AG08395 (cell line): ENCODE data around the gene KCNH2.

Experiments used
- DNase-seq: peaks from one replicate; pipeline ENCODE4 v3.0.0; 2012; ENCODE audit warnings: mixed read lengths, low spot score

The KCNH2 gene

DNA sequence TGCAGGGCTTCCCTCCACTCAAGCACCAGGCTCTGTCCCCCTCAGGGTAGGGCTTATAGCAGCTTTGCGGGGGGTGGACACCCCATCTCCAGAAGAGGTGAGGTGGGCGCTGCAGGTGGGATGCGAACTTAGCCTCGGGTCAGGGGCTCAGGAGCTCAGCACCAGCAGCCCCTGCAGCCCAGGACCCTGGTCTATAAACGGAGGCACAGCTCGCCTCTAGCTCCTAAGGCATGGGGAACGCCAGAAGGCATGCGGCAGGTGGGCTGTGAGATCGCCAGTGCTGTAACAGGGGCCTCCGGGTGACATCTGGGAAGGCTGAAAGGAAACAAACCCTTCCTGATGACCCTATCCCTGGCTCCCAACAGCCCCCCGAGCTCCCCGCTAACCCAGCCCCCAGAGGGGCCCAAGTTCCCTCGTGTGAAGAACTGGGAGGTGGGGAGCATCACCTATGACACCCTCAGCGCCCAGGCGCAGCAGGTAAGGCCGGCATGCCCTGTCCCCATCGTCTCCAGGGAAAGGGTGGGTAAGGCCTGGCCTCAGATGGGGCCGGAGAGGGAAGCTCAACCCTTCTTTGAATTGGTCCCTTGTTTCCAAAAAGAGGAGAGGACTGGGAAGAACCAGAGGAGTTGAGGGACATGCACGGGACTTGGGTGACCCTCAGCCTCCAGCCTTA, 16.9 kb upstream of the KCNH2 start:
- DNase-seq, result no peak

DNA sequence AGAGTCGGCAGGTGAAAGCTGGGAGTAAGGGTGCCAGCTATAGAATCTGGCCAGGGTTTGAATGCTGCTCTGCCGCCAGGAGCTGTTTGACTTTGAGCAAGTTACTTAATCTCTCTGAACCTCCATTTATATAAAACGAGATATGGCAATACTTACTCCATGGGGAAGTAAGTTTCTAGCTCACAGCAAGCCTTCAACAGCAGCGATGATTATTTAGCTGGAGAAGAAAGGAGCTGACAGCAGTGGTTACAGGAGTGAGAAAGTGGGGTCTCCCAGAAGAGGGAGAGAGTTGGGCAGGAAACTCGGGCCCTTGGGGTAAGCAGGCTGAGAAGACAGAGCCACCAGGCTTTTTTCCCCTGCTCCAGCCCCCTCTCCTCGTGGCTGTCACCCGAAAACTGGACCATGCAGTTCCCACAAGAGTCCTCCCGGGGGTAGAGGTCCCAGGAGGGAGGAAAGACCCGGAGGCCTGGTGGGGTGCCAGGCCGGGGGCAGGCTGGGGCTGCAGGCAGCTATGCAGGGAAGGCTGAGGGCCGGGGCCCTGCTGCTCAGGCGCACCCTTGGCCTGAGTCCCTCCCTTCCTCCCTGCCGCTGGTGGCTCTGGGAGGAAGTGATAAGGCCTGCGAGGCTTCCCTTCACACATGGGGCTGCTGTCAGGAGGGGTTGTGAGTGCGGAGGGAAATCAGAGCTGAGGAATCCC, 16.2 kb upstream of the KCNH2 start:
- DNase-seq, result no peak

GRCh38 chr7:150993511-150993910, 15.4 kb upstream of the KCNH2 start:
- DNase-seq, result no peak

GRCh38 chr7:150992833-150993302, 14.7 kb upstream of the KCNH2 start:
- peak; percentile 49 for DNase-seq

DNA sequence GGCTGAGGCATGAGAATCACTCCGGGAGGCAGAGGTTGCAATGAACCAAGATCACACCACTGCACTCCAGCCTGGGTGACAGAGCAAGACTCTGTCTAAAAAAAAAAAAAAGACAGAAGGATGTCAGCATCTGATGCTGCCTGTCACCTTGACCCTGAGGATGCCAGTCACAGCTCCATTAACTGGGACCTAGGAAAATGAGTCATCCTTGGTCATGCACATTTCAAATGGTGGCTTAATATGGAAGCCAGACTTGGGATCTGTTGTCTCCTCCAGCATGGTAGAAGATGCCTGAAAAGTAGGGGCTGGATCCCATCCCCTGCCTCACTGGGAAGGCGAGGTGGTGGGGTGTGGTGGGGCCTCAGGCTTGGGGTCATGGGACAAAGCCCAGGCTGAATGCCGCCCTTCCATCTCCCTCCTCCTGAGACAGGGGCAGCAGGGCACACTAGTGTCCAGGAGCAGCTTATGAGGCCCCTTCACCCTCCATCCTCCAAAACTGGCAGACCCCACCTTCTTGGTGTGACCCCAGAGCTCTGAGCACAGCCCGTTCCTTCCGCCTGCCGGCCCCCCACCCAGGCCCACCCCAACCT, 14.0 kb upstream of the KCNH2 start:
- DNase-seq, result no peak

GRCh38 chr7:150990416-150991186, 12.5 kb upstream of the KCNH2 start, which contains the start of gene NOS3:
Gene NOS3 (plus strand): TSS chr7:150991017. CDS start chr7:150993804, 2,787 bp downstream.
- DNase-seq, result no peak

DNA sequence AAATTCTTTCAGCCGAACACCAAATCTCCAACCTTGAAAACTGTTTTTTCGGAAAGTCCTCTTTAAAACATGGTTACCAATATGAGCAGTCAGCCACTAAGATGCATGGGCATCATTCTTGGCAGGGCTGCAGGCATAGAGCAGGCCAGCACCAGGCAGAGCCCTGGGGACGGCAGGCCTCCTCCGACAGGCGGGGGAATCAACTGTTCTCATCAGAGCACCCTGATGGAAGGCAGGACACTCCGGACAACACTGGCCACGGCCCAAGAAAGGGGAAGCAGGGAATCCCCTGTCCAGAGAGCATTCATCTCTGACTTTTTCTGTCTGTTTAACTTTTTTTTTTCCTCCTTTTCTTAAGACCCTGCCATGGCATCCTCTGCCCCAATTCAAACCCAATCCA, 11.3 kb upstream of the KCNH2 start:
- no peak for DNase-seq

DNA sequence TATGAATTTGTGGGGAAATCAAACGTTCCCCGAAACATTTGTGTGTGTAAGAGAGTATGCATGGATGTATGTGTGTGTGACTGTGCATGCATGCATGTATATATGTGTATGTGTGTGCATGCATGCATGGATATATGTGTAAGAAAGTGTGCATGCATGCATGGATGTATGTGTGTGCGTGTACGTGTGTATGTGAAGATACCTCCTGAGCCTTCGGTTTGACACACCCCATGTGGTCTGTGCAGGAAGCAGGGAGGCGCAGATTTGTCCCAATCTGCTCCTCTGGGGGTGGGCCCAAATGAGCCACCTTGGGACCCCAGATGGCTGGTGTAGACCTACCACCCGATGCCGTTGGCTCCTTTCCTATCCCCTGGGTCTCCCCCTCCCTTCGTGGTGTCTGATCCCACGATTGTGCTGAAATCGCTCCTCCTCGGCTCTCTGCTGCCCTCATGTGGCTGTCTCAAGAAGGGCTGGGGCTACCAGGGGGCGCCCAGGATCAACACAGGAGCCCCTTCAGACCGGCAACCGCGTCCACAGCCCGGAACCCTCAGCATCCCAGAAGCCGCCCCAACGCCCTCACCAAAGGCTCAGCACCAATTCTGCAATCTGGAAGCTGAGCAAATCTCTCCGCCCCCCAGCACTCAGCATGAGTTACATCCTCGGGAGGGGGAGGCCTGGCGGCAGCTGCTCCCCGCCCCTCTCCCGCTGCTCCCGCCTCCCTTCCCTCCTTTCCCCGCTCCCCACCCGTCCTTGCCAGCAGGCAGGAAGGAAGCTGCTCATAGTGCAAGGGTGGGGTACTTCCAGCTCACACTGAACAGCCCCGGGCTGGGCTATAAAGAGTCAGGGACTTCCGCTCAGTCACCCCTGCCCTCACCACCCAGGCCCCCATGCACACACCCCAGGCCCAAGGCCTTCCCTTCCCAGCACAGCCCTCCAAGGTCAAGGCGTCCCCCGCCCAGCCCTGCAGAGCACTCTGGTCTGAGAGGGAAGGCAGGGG, 10.4 kb upstream of the KCNH2 start:
- DNase-seq, result peak; percentile 54

DNA sequence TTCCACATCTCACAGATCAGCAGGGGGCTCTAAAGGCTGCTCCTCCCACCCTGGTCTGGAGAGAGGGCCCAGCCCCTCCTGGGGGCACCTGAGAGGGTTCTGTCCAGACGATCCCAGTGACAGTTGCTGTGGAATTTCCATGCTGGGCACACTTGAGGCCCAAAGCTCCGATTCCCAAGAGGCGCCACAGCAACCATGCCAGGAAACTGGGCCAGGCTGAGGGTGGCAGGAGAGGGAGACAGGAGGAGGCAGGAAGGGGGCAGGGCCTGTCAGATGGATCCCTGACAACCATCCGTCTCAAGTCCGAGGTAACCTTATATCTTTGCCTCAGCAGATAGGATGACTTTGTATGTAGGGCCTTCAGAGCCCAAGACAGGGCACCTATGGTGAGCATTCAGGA, 8.4 kb upstream of the KCNH2 start:
- no peak for DNase-seq

DNA sequence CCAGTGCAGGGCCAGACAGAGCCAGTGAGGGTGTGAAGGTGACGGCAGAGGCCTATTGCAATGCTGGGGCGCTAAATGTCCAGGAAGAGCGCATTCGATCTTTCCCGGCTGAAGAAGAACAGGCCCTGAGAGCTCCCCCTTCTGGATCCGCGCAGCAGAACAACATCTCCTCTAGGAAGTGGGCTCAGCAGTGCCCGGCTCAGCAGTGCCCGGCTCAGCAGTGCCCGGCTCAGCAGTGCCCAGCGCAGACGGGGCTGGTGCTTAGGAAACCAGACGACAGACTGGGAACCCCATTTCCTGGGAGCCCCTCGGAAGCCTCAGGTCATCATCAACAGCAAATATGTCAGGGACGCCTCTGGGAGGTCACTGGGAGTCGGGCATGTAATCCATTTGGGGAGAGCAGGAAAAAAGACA, 8.0 kb upstream of the KCNH2 start:
- DNase-seq, result peak; percentile 83

DNA sequence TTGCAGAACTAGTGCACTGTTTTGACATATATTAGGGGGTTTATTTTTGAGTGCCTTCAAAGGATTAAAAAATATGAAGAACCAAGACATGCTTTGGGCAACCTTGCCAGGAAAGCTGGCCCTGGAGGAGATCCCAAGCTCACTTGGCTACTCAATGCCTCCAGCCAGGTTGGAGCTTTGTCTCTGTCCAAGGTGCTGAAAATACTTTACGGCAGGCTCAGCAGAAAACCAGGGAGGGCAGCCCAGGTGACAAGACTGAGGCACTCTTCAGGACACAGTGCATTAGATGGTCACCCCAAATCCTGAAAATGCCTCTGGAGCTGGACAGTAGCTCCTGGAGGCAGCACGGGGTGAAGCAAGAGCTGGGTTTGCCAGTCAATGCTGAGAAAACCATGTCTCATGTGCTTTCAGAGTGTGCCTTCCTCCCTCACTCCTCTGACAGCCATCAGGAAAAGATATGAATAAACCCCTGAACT, 5.8 kb upstream of the KCNH2 start:
- peak; percentile 46 for DNase-seq

GRCh38 chr7:150982351-150982750, 4.2 kb upstream of the KCNH2 start:
- no peak for DNase-seq

DNA sequence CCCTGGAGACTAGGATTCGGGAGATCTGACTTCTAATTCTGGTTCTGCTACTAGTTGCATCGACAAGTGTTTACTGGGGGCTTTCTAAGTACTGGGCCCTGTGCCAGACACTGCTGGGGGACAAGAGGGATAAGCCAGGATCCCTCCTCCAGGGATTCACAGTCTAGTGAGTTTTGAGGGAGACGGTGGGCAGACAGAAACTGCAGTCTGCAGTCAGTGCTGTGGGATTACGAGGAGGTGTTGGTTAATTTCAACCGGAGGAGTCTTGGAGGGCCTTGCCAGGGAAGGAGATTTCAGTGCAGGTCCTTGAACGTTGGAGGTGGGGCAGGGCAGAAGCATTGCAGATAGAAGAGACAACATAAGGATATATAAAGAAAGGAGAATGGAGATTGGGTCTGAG, 3.5 kb upstream of the KCNH2 start:
- DNase-seq, result no peak

DNA sequence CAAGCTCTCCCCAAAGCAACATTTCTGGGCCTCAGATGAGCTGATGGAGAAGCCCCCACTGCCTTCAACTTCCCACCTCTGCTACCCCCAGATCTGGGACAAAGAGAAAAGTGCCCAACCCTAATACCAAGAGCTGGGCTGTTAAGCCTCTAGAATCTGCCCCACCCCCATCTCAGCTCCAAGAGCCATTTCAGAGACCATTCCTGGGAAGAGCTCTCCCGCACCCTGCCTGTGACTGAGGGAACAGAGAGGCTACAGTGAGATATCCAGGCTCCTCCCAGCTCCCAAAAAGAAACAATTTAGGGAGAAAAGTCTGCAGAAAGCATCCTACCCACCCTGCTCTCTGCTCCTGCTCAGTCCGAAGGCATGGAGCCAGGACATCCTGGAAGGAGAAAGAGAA, 2.5 kb upstream of the KCNH2 start:
- DNase-seq, result no peak

DNA sequence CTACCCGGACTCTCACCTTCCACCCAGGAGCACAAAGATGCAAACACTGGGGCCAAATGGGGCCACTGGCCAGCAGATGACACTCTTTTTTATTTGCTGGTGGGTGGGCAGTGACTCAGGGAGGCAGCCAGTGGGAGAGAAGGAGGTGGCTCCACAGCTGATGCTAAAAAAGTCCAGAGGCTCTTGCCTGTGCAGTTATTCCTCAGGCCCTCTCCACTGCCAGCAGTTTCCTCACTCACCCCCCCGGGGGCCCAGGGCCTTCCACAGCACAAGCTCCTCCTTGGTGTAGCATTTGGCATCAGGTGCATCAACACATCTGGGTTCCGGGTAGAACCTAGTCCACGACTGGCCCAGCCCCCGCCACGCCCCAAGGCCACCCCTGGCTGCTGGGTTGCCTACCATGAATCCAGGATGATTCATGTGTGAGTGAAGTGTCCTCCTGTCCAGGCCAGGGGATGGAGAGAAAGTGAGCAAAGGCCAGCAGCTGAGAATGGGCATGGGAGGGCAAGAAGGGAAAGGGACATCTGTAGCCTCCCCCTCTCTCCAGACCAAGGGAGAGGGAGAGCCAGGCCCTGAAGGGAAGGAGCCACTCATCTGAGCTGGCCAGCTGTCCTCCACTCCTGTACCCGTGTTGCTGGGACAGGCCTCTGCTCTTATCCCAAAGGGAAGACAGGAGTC, 1.7 kb upstream of the KCNH2 start:
- no peak for DNase-seq

DNA sequence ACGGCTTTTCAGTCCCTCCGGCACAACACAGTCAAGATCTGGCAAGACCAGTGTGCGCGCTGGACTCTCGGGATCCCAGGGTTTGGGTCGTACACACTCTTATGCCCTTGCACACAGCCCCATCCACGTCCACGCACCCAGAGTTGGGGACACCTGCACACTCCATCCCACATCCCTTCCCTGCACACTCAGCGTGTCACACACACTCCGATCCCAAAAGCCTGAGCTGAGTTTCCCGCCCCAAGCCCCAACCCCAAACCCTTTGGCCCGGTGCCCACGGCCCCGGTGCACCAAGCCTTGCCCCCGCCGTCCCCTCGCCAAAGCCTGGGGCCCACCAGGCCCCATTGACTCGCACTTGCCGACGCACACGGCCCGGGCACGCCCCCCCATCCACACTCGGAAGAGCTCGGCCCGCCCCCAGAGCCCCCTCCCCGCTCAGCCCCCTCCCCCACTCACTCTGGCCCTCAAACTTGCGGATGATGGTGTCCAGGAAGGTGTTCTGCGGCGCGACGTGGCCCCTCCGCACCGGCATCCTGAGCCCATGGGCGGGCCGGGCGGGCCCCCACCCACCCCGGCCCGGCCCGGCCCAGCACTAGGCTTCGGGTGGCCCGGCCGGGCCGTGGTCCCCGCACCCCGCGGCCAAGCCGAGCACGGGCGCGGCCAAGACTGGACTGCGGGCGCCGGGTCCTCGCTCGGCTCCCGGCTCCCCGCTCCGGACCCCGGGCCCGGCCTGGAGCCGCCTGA, 567 bp downstream of the KCNH2 start:
- DNase-seq, result no peak

DNA sequence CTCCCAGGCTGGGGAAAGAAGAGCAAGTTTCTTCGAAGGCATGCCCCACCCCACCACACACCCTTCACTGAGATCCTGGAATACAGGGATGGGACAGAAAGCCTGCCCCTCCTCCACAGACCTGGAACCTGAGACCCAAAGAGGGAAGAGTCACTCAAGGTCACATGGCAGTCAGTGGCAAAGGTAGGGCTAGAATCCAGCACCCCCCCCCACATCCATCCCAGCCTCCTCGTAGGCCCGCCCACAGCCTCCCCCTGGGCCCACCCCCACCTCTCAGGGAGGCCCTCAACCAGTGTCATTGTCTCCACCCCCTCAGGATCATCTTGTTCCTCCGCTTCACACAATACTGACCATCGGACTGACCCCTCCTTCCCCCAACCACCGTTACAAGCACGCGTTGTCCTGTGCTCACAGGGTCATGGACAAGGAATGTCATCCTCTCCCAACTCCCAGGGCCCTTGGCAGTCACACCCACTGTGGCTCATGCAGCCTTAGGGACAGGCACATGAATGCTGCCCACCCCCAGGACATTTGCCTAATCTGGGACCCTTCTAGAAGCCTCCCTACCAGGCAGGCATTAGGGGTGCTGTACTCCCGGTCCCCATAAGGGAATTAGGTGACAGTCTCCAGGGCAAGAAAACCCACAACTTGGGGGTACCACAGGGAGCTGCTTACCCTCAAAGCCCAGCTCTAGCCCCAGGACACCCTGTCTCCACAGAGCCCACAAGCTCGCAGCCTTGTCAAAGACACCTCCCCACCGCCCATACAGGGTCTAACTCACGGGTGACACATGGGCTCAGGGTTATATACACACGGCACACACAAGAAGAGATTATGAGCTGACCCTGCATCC, 1.4 kb downstream of the KCNH2 start:
- no peak for DNase-seq

DNA sequence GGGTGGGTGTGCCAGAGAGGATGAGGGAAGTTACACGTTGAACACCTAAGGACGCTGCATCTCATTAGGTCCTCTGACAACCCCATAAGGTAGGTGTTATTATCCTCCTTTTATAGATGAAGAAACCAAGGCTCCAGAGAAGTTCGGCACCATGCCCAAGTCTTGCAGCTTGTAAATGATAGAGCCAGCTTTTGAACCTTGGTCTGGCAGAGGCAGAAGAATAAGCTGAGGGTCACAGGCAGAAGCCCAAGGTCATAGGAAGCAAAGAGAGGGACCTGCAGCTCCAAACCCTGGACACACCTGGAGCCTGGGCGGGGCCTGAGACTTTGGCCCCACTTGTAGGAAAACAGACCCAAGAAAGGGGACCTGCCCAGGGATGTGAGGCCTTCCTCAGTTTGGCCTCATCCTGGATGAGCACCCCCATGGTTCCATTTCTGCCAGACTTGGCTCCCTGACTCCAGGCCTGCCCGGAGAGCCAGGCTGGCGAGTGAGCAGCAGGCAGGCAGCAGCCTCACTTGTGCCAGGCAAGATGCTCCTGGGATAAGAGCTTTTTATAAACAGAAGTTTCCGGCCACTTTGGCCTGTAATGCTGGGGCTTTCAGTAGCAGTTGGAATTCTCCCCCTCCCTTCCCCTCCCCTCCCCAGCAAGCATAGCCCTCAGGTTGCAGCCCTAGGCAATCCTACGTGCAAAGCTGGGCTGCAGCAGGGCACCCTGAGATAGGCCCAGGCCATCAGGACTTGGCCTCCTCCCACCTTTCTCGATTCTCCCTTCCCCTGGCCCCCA, 2.4 kb downstream of the KCNH2 start:
- DNase-seq, result no peak
